Glutamatergic neuron (in vitro differentiated cells): ENCODE measurements around the gene ZNF3. TPM values are rescaled to one million over a fixed set of nuclear protein-coding genes. Genes with fewer than 3 reads are reported as not detected.

ENCODE experiments used
- DNase-seq: peaks from one replicate; pipeline ENCODE4 v3.0.0; 2022
- H3K27ac Mint-ChIP-seq: one replicate; pipeline ENCODE4 v1.8.0; 2020; ENCODE audit warnings: mild to moderate bottlenecking, mixed read lengths, inconsistent platforms; ENCODE audit not compliant: unreplicated experiment
- H3K27me3 Mint-ChIP-seq: one replicate; pipeline ENCODE4 v1.8.0; 2020; ENCODE audit warnings: mild to moderate bottlenecking, moderate library complexity, mixed read lengths, inconsistent platforms; ENCODE audit not compliant: unreplicated experiment
- H3K36me3 Mint-ChIP-seq: one replicate; pipeline ENCODE4 v1.8.0; 2020; ENCODE audit warnings: mild to moderate bottlenecking, mixed read lengths, inconsistent platforms; ENCODE audit not compliant: unreplicated experiment
- H3K4me1 Mint-ChIP-seq: one replicate; pipeline ENCODE4 v1.8.0; 2020; ENCODE audit warnings: mild to moderate bottlenecking, low read depth, mixed read lengths, inconsistent platforms; ENCODE audit not compliant: unreplicated experiment
- H3K4me3 Mint-ChIP-seq: one replicate; pipeline ENCODE4 v1.8.0; 2020; ENCODE audit warnings: mild to moderate bottlenecking, mixed read lengths, inconsistent platforms; ENCODE audit not compliant: unreplicated experiment
- H3K9me3 Mint-ChIP-seq: one replicate; pipeline ENCODE4 v1.8.0; 2020; ENCODE audit warnings: mild to moderate bottlenecking, moderate library complexity, mixed read lengths, inconsistent platforms; ENCODE audit not compliant: unreplicated experiment
- CTCF ChIP-seq: fragments of 200-600 bp; sonication (generic); IDR thresholded peaks from one replicate; pipeline ENCODE4 v1.5.0; 2021; ENCODE audit not compliant: partially characterized antibody, unreplicated experiment
- total RNA-seq: library from RNA; stranded (reverse); fragmentation: NEBNext Ultra II Directional; extraction: Animal tissue kit (Norgen Biotek cat#: 25700); gene quantifications from one replicate; pipeline ENCODE4 v1.2.1, GENCODE V29; 2021; ENCODE audit not compliant: unreplicated experiment

ZNF3 gene
- total RNA-seq, 1 donor from 2014 or later: 87.9 TPM

GRCh38 chr7:100040575-100040974 is 40.9 kb downstream of the ZNF3 start:
- no peaks in the 10 kb centered on the region for H3K4me1 Mint-ChIP-seq
- no peaks in the 10 kb centered on the region for H3K27me3 Mint-ChIP-seq
- H3K27ac Mint-ChIP-seq: no peak overlapping the region
- no peak for DNase-seq
- TF ChIP-seq CTCF: no peak
- H3K36me3 Mint-ChIP-seq: no peaks in the 10 kb centered on the region
- no peaks in the 10 kb centered on the region for H3K9me3 Mint-ChIP-seq
- H3K4me3 Mint-ChIP-seq: no peak overlapping the region

GRCh38 chr7:100038326-100038725 is 43.2 kb downstream of the ZNF3 start:
- peaks cover 5% of the 10 kb centered on the region for H3K36me3 Mint-ChIP-seq
- TF ChIP-seq CTCF: no peak
- H3K4me3 Mint-ChIP-seq: no peak overlapping the region
- no peak overlapping the region for H3K27ac Mint-ChIP-seq
- H3K9me3 Mint-ChIP-seq: peaks cover 2% of the 10 kb centered on the region
- no peaks in the 10 kb centered on the region for H3K27me3 Mint-ChIP-seq
- H3K4me1 Mint-ChIP-seq: no peaks in the 10 kb centered on the region
- DNase-seq: no peak

GRCh38 chr7:100035876-100036275 is 45.6 kb downstream of the ZNF3 start:
- no peak for TF ChIP-seq CTCF
- H3K9me3 Mint-ChIP-seq: peaks cover 2% of the 10 kb centered on the region
- no peak overlapping the region for H3K4me3 Mint-ChIP-seq
- H3K27me3 Mint-ChIP-seq: peaks cover 3% of the 10 kb centered on the region
- DNase-seq: no peak
- H3K27ac Mint-ChIP-seq: no peak overlapping the region
- peaks cover 10% of the 10 kb centered on the region for H3K36me3 Mint-ChIP-seq
- H3K4me1 Mint-ChIP-seq: no peaks in the 10 kb centered on the region

- Mint-ChIP-seq H3K36me3 (peaks cover 12% of the 10 kb centered on the region), H3K4me3 (no peak overlapping the region), H3K27me3 (peaks cover 4% of the 10 kb centered on the region), H3K9me3 (peaks cover 3% of the 10 kb centered on the region), H3K27ac (no peak overlapping the region), H3K4me1 (no peaks in the 10 kb centered on the region)
- no peak for TF ChIP-seq CTCF
- no peak for DNase-seq
These were observed 46.5 kb downstream of the ZNF3 start for GRCh38 chr7:100034871-100035510.

GRCh38 chr7:100033526-100033925 is 48.0 kb downstream of the ZNF3 start:
- Mint-ChIP-seq H3K4me1 (no peaks in the 10 kb centered on the region), H3K36me3 (peaks cover 12% of the 10 kb centered on the region), H3K27me3 (peaks cover 7% of the 10 kb centered on the region), H3K27ac (no peak overlapping the region), H3K4me3 (no peak overlapping the region), H3K9me3 (peaks cover 3% of the 10 kb centered on the region)
- TF ChIP-seq CTCF: no peak
- DNase-seq: no peak
